Omental fat pad (tissue), 4 donors: ENCODE measurements around the gene AKAP9. TPM values are rescaled to one million over a fixed set of nuclear protein-coding genes. Genes with fewer than 3 reads are reported as not detected.

Experiments used
- ATAC-seq: fragments of 150-250 bp; one replicate; pipeline ENCODE4 v1.9.1; 2016; ENCODE audit warnings: mild to moderate bottlenecking, moderate library complexity; ENCODE audit not compliant: low FRiP score
- DNase-seq: peaks from one replicate; pipeline ENCODE4 v3.0.0-alpha.2; 2019; ENCODE audit warnings: low spot score
- CTCF ChIP-seq, 3 donors: fragments of 450-650 bp; IDR thresholded peaks; one replicate each; pipeline ENCODE4 v1.5.1; 2016 to 2017; ENCODE audit warnings: antibody characterized with exemption in 3 of 3, mild to moderate bottlenecking in 3 of 3, moderate library complexity in 2 of 3
- total RNA-seq, 4 donors: library from RNA; depleted of rRNA; stranded (reverse); fragments of >200 nt; gene quantifications; one replicate each; pipeline ENCODE4 v1.1.0, GENCODE V29; 2016

Gene AKAP9
- total RNA-seq, 4 donors from 2014 or later = 44.4 to 73.9 (median 62.7) TPM

DNA sequence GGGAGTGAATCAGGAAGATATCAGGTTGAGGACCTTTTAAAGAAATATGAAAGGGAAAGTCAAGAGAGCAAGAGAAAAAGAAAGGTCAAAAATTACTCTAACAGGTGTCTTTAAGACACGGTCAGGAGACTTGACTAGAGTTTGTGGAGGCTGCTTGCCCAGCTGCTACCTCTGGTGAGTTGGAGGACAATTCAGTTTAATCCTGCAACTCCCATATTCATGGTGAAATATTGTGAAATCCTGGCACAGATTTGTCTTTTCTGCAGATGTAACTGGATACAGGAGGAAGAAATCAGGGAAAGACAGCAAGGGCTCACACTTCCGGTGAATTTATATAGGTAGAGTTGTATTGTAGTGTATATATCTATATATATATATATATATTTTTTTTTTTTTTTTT is 93.5 kb downstream of the AKAP9 start:
- TF ChIP-seq CTCF (IDR thresholded peaks at IDR 0.05) = no peak
- no peak for ATAC-seq
- DNase-seq = no peak

DNA sequence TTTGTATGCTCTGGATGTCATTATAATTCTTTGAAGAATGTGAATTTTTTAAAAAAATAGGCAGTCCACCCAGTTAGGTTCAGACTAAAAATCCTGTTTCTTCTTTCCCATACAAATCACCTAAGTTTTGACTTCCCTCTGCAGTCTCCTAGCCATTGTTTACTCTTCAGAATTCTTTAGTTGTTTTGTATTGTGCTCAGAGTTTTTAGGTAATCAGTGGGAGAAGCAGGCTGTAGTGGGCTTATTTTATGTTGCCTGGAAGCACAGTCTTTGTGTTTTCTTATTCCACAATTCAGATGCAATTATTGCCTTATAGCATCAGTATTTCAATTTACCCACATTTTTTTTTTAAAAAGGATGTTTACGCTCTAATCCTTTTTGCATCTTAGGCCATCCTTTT is 94.9 kb downstream of the AKAP9 start:
- DNase-seq (no peak), ATAC-seq (no peak)
- no peak for TF ChIP-seq CTCF (IDR thresholded peaks at IDR 0.05)

GRCh38 chr7:92039900-92040299 is 99.2 kb downstream of the AKAP9 start:
- ATAC-seq (no peak), DNase-seq (no peak)
- no peak for TF ChIP-seq CTCF (IDR thresholded peaks at IDR 0.05)

GRCh38 chr7:92042056-92042737 is 101.5 kb downstream of the AKAP9 start:
- no peak for ATAC-seq
- no peak for TF ChIP-seq CTCF (IDR thresholded peaks at IDR 0.05)
- no peak for DNase-seq

GRCh38 chr7:92043098-92043497 is 102.4 kb downstream of the AKAP9 start:
- ATAC-seq (no peak), DNase-seq (no peak)
- TF ChIP-seq CTCF (IDR thresholded peaks at IDR 0.05) = no peak

DNA sequence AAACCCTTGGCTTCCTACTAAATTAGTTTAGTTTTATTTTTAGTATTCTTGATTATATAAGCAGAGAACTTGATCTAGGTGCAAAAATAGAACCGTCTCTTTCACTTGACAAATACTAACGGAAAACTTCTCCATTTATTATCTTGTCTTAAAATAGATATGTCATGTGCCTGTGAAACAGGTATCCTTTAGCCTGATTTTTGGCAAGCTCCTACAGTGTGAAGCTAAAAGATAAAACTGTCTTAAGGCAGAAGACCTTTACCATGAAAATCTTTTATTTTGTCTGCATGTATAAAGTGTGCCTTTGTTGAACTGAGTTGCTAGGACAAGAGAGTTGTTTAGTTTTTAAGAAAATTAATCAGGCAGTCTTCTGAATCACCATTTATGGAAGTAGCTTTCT is 103.0 kb downstream of the AKAP9 start:
- DNase-seq (no peak), ATAC-seq (no peak)
- TF ChIP-seq CTCF (IDR thresholded peaks at IDR 0.05) = no peak

DNA sequence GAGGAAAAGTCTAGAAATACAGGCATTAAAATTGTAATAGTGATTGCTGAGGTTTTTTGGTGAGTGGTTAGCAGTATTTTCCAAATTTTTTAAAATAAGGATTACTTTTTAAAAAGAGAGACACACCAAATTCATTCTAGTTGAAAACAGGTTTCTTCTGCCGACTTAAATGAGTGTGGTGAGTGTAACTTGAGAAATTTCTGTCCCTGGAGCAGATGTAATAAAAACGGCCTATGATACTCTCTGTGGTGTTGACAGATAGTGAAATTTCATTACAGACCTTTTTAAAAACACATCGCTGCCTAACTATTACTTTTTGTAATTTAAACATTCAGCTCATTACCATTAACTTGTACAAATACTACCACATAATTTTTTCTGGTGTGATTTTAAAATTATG is 103.5 kb downstream of the AKAP9 start:
- ATAC-seq (no peak), DNase-seq (no peak)
- no peak for TF ChIP-seq CTCF (IDR thresholded peaks at IDR 0.05)
